Thyroid gland (tissue), 4 donors: ENCODE data around the gene PDE11A. TPM values are rescaled to one million over a fixed set of nuclear protein-coding genes. Genes with fewer than 3 reads are reported as not detected.

Experiments
- DNase-seq, 2 donors: peaks; one replicate each; pipeline ENCODE4 v3.0.0-alpha.2; 2019
- H3K27ac ChIP-seq, 3 donors: fragments of 200-600 bp; sonication (generic); 1 replicate in 2 of 3; 2 replicates in 1 of 3; pipeline ENCODE4 v1.5.1; 2016 to 2019; ENCODE audit warnings: mild to moderate bottlenecking in 1 of 3, moderate library complexity in 1 of 3
- H3K27me3 ChIP-seq: fragments of 200-600 bp; sonication (generic); one replicate; pipeline ENCODE4 v1.5.1; 2019
- H3K36me3 ChIP-seq, 2 donors: fragments of 200-600 bp; sonication (generic); one replicate each; pipeline ENCODE4 v1.5.1; 2016 to 2019
- H3K4me1 ChIP-seq, 2 donors: fragments of 200-600 bp; sonication (generic); one replicate each; pipeline ENCODE4 v1.5.1; 2017 to 2019
- H3K4me3 ChIP-seq, 3 donors: fragments of 200-600 bp; sonication (generic); replicated peaks in 1 of 3; 1 replicate in 2 of 3; 2 replicates in 1 of 3; pipeline ENCODE4 v1.5.1; 2016; ENCODE audit warnings: mild to moderate bottlenecking in 1 of 3
- H3K9me3 ChIP-seq: fragments of 200-600 bp; sonication (generic); one replicate; pipeline ENCODE4 v1.5.1; 2017
- POLR2A ChIP-seq, 2 donors: fragments of 450-650 bp; IDR thresholded peaks; one replicate each; pipeline ENCODE4 v1.6.1; 2017; ENCODE audit warnings: antibody characterized with exemption in 2 of 2, mild to moderate bottlenecking in 2 of 2, moderate library complexity in 1 of 2
- WGBS, 2 donors: methylation state at CpG; one replicate each; pipeline ENCODE4 v1.1.5; 2017; 5-methylcytosine and 5-hydroxymethylcytosine counted together
- intact Hi-C: fragments of 100-400 bp; cut with DNase I; formaldehyde crosslinking; loops from one replicate; pipeline ENCODE4 v1.15.1; 2023
- total RNA-seq, 4 donors: library from RNA; depleted of rRNA; stranded (reverse); fragments of >200 nt; gene quantifications; one replicate each; pipeline ENCODE4 v1.2.3, GENCODE V29; 2016
- TF ChIP-seq, protein P1 (sequence below), 6 experiments: fragments of 200-600 bp in 3 of 6; fragments of 450-650 bp in 3 of 6; sonication (generic) in 3 of 6; IDR thresholded peaks; one replicate each; pipeline ENCODE4 v1.5.1; 2016 to 2019; ENCODE audit warnings: antibody characterized with exemption in 6 of 6, mild to moderate bottlenecking in 2 of 6, inconsistent platforms in 1 of 6, moderate library complexity in 1 of 6

The PDE11A gene
- total RNA-seq, 4 donors from 2014 or later = 2.2 to 4.0 (median 3.0) TPM

DNA sequence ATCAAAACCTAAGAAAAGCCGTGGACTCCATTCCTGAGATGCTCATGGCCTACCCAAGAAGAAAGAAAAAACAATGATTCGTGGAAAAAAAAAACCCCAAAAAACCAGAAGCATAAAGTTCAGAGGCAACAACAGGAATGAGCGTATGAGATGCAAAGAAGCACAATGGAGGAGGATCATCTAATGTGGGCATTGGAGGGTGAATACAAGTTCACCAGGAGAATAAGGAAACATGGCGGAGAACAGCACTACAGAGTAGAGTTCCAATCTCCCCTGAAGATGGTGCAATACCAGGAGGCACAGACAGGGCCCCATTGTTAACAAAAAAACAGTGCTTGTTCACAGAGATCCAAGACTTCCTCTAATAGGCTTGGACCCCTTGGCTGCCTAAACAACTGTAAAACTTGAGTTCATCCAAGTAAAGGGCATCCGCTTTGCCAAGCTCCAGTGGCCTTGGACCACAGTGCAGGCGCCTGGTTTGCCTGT, 337.2 kb downstream of the PDE11A start:
- no peak for TF ChIP-seq POLR2A (IDR thresholded peaks at IDR 0.05)
- TF ChIP-seq, protein P1, sequence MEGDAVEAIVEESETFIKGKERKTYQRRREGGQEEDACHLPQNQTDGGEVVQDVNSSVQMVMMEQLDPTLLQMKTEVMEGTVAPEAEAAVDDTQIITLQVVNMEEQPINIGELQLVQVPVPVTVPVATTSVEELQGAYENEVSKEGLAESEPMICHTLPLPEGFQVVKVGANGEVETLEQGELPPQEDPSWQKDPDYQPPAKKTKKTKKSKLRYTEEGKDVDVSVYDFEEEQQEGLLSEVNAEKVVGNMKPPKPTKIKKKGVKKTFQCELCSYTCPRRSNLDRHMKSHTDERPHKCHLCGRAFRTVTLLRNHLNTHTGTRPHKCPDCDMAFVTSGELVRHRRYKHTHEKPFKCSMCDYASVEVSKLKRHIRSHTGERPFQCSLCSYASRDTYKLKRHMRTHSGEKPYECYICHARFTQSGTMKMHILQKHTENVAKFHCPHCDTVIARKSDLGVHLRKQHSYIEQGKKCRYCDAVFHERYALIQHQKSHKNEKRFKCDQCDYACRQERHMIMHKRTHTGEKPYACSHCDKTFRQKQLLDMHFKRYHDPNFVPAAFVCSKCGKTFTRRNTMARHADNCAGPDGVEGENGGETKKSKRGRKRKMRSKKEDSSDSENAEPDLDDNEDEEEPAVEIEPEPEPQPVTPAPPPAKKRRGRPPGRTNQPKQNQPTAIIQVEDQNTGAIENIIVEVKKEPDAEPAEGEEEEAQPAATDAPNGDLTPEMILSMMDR (IDR thresholded peaks at IDR 0.05) = no peak
- Histone ChIP-seq H3K4me1 (peaks cover 4 to 5% of the 10 kb centered on the region in 2 donors), H3K27ac (no peak overlapping the region), H3K4me3 (no peak overlapping the region), H3K9me3 (no peaks in the 10 kb centered on the region), H3K27me3 (no peaks in the 10 kb centered on the region), H3K36me3 (no peaks in the 10 kb centered on the region)
- intact Hi-C loops = no loop called here
- 96% methylated on average over 6 of the region's 6 CpGs for WGBS, 2 donors
- no peak for DNase-seq

DNA sequence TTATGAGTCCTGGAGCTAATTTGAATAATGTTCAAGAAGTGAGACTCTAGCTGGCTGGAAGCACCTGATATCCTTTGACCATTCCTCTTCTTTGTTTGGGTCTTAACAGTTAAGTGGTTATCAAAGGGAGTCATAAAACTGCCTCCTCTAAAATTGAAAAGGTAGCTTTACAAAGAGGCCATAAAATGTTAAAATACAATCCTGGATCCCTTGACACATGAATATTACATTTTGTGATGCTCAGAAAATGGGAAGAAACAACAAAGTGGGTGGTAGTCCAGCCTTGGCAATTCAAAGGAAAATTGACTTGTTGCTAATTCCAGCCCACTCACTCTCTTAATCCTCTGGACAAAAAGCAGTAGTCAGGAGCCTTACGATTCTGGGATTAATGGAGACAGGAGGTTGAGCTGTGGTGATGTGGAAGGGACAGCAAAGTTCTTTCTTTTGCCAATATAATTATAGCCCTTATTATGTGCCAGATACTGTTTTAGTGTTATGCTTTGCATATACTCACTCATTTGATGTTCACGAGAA, 339.2 kb downstream of the PDE11A start:
- no peak for DNase-seq
- Histone ChIP-seq H3K4me1 (peaks cover 4 to 5% of the 10 kb centered on the region in 2 donors), H3K27ac (no peak overlapping the region), H3K4me3 (no peak overlapping the region), H3K27me3 (no peaks in the 10 kb centered on the region), H3K9me3 (no peaks in the 10 kb centered on the region), H3K36me3 (no peaks in the 10 kb centered on the region)
- TF ChIP-seq, protein P1 (IDR thresholded peaks at IDR 0.05) = no peak
- TF ChIP-seq POLR2A (IDR thresholded peaks at IDR 0.05) = no peak
- intact Hi-C loops = no loop called here
- WGBS, 2 donors = 86 to 89% methylated on average over 2 of the region's 2 CpGs

GRCh38 chr2:177731384-177731783, 341.2 kb downstream of the PDE11A start:
- TF ChIP-seq, protein P1 (IDR thresholded peaks at IDR 0.05) = no peak
- TF ChIP-seq POLR2A (IDR thresholded peaks at IDR 0.05) = no peak
- WGBS, 2 donors = 79 to 80% methylated on average over 3 of the region's 3 CpGs
- intact Hi-C loops = no loop called here

GRCh38 chr2:177730792-177731191, 341.8 kb downstream of the PDE11A start:
- H3K27me3 ChIP-seq = no peaks in the 10 kb centered on the region
- H3K27ac ChIP-seq = no peak overlapping the region
- H3K4me1 ChIP-seq = peaks cover 4 to 5% of the 10 kb centered on the region in 2 donors
- no peaks in the 10 kb centered on the region for H3K9me3 ChIP-seq
- no peaks in the 10 kb centered on the region for H3K36me3 ChIP-seq
- intact Hi-C loops = no loop called here
- WGBS, 2 donors = 88 to 90% methylated on average over 2 of the region's 2 CpGs
- DNase-seq = no peak
- TF ChIP-seq, protein P1 (IDR thresholded peaks at IDR 0.05) = no peak
- no peak for TF ChIP-seq POLR2A (IDR thresholded peaks at IDR 0.05)
- no peak overlapping the region for H3K4me3 ChIP-seq

More at GRCh38 chr2:177731384-177731783, 341.2 kb downstream of the PDE11A start:
- Histone ChIP-seq H3K4me3 (no peak overlapping the region), H3K9me3 (no peaks in the 10 kb centered on the region), H3K27ac (no peak overlapping the region), H3K27me3 (no peaks in the 10 kb centered on the region), H3K4me1 (peaks cover 4 to 5% of the 10 kb centered on the region in 2 donors), H3K36me3 (no peaks in the 10 kb centered on the region)
- DNase-seq = no peak

GRCh38 chr2:177730363-177730762, 342.2 kb downstream of the PDE11A start:
- 90 to 91% methylated on average over 3 of the region's 3 CpGs for WGBS, 2 donors
- H3K36me3 ChIP-seq = no peaks in the 10 kb centered on the region
- H3K4me1 ChIP-seq = peaks cover 4 to 5% of the 10 kb centered on the region in 2 donors
- DNase-seq = no peak
- H3K4me3 ChIP-seq = no peak overlapping the region
- H3K9me3 ChIP-seq = no peaks in the 10 kb centered on the region
- H3K27me3 ChIP-seq = no peaks in the 10 kb centered on the region
- no peak for TF ChIP-seq POLR2A (IDR thresholded peaks at IDR 0.05)
- TF ChIP-seq, protein P1 (IDR thresholded peaks at IDR 0.05) = no peak
- intact Hi-C loops = no loop called here
- no peak overlapping the region for H3K27ac ChIP-seq
